K562 treated with DMSO at 1 percent for 12 hours (cell line): ENCODE data around the gene STATH. TPM values are rescaled to one million over a fixed set of nuclear protein-coding genes. Genes with fewer than 3 reads are reported as not detected.

ENCODE experiments used
- total RNA-seq: library from RNA; unstranded; fragments of 300-600 nt; gene quantifications from 2 replicates; pipeline ENCODE4 v1.2.3, GENCODE V29; 2022; ENCODE audit not compliant: insufficient read depth

Gene STATH, protein sequence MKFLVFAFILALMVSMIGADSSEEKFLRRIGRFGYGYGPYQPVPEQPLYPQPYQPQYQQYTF
- total RNA-seq = not detected in 2 replicates

DNA sequence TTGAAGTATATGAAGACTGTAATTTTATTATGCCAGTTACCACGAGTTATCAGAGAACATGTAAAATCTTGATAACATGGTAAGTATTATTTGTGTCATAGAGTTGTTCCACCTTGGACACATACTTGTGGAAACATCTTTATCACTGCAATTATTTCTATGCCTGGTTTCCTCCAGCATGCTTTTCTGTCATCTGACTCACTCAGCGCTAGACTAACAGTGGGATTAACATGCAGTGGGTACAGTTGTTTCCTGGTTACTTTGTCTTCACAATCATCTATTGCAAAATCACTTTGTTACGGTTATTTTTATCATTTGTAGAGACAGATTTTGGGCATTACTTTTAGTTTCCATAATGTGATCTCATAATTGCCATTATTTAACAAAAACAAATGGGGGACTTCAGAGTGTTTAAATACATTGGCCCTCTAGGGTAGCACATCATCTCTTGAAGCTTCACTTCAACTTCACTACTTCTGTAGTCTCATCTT is at the start of gene STATH:
Gene STATH, plus strand, starts transcription at position 441 of the 491 bp plus-strand sequence. CDS start 2,472 bp downstream, outside the sequence.

DNA sequence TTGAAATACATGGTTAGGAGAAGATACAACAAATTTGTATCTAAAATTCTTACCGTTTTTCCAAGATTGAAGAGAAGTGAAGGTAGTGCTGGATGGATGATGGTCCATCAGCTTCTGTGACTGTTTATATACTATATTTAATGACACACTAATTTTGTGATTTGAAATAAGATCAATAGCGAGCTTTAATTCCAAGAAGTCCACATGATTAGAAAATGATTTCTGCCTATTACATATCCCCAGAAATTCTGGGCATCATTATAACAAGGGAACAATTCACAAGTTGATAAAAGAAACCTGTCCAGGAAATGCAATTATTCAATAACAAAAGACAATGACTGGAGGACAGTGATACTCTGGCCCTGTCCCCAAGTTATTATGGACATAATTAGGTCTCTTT is 30.1 kb upstream of the STATH start, which contains the start of gene CSN2:
Gene CSN2, minus strand, starts transcription at position 101 of the 400 bp plus-strand sequence. CDS start 4,733 bp downstream, outside the sequence.

DNA sequence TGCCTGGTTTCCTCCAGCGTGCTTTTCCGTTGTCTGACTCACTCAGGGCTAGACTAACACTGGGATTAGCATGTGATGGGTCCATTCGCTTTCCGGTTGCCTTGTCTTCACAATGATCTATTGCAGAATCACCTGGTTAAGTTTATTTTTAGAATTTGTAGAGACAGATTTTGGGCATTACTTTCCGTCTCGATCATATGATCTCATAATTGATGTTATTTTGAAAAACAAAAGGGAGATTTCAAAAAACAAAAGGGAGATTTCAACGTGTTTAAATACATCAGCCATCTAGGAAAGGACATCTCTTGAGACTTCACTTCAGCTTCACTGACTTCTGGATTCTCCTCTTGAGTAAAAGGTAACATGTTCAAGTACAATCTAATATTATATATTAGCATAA is 32.4 kb downstream of the STATH start, which contains the start of gene HTN3:
Gene HTN3, plus strand, starts transcription at position 301 of the 400 bp plus-strand sequence. CDS start 2,282 bp downstream, outside the sequence.

DNA sequence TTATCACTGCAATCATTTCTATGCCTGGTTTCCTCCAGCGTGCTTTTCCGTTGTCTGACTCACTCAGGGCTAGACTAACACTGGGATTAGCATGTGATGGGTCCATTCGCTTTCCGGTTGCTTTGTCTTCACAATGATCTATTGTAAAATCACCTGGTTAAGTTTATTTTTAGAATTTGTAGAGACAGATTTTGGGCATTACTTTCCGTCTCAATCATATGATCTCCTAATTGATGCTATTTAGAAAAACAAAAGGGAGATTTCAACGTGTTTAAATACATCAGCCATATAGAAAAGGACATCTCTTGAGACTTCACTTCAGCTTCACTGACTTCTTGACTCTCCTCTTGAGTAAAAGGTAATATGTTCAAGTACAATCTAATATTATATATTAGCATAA is 54.4 kb downstream of the STATH start, which contains the start of gene HTN1:
Gene HTN1, plus strand, starts transcription at position 301 of the 400 bp plus-strand sequence. CDS start 2,639 bp downstream, outside the sequence.

Other genes starting within 250 kb of the STATH start
- not detected in 2 replicates for gene SULT1B1, start 235.3 kb upstream of the STATH start, total RNA-seq
- not detected in 2 replicates for gene SULT1E1, start 135.8 kb upstream of the STATH start, total RNA-seq
- gene CSN1S1, start 64.9 kb upstream of the STATH start, total RNA-seq = not detected in 2 replicates
- gene CSN2, start 30.2 kb upstream of the STATH start, total RNA-seq = not detected in 2 replicates
- not detected in 2 replicates for gene HTN3, start 32.5 kb downstream of the STATH start, total RNA-seq
- gene HTN1, start 54.5 kb downstream of the STATH start, total RNA-seq = not detected in 2 replicates
- not detected in 2 replicates for gene PRR27, start 158.3 kb downstream of the STATH start, total RNA-seq
- not detected in 2 replicates for gene ODAM, start 199.8 kb downstream of the STATH start, total RNA-seq
- not detected in 2 replicates for gene FDCSP, start 230.2 kb downstream of the STATH start, total RNA-seq
- not detected in 2 replicates for gene CSN3, start 246.6 kb downstream of the STATH start, total RNA-seq